Activated gamma-delta T cell treated with anti-CD3 and anti-CD28 coated beads, Interleukin-2, amount 50 U/mL, for 16 hours (primary cell): ENCODE data around the gene COL4A6.
"Not testable (repeated sequence)": the region's sequence is repeated elsewhere in the genome, so short reads cannot be mapped to it uniquely, and the experiment has no call there.

Experiments
- DNase-seq: peaks from one replicate; pipeline ENCODE4 v3.0.0-alpha.2; 2020; ENCODE audit warnings: low read depth

Gene COL4A6

GRCh38 chrX:108399418-108400165 is 38.6 kb downstream of the COL4A6 start:
- DNase-seq: no peak

GRCh38 chrX:108397627-108398391 is 40.4 kb downstream of the COL4A6 start:
- DNase-seq: no peak

GRCh38 chrX:108396986-108397385 is 41.2 kb downstream of the COL4A6 start:
- DNase-seq: no peak

- no peak for DNase-seq
These were observed 41.9 kb downstream of the COL4A6 start for GRCh38 chrX:108396188-108396891.

- DNase-seq: not testable (repeated sequence)
These were observed 47.1 kb downstream of the COL4A6 start for GRCh38 chrX:108390976-108391717.

GRCh38 chrX:108384783-108385182 is 53.4 kb downstream of the COL4A6 start:
- DNase-seq: no peak

- DNase-seq: no peak
These were observed 58.0 kb downstream of the COL4A6 start for GRCh38 chrX:108380222-108380621.

GRCh38 chrX:108376821-108377220 is 61.4 kb downstream of the COL4A6 start:
- DNase-seq: not testable (repeated sequence)

GRCh38 chrX:108375591-108375990 is 62.6 kb downstream of the COL4A6 start:
- not testable (repeated sequence) for DNase-seq

GRCh38 chrX:108366644-108367406 is 71.4 kb downstream of the COL4A6 start:
- no peak for DNase-seq

GRCh38 chrX:108362026-108362425 is 76.2 kb downstream of the COL4A6 start:
- DNase-seq: no peak

- no peak for DNase-seq
These were observed 76.9 kb downstream of the COL4A6 start for GRCh38 chrX:108361316-108361715.

GRCh38 chrX:108359806-108360602 is 78.2 kb downstream of the COL4A6 start:
- DNase-seq: no peak

GRCh38 chrX:108353452-108353851 is 84.8 kb downstream of the COL4A6 start:
- DNase-seq: no peak

- DNase-seq: no peak
These were observed 89.0 kb downstream of the COL4A6 start for GRCh38 chrX:108349210-108349609.

GRCh38 chrX:108348525-108348924 is 89.7 kb downstream of the COL4A6 start:
- no peak for DNase-seq

- DNase-seq: no peak
These were observed 90.4 kb downstream of the COL4A6 start for GRCh38 chrX:108347800-108348199.

GRCh38 chrX:108344216-108344615 is 94.0 kb downstream of the COL4A6 start:
- DNase-seq: no peak

GRCh38 chrX:108341947-108342346 is 96.3 kb downstream of the COL4A6 start:
- DNase-seq: no peak

GRCh38 chrX:108332281-108332680 is 105.9 kb downstream of the COL4A6 start:
- no peak for DNase-seq
